ENCODE results near the gene CHMP3.

DNA sequence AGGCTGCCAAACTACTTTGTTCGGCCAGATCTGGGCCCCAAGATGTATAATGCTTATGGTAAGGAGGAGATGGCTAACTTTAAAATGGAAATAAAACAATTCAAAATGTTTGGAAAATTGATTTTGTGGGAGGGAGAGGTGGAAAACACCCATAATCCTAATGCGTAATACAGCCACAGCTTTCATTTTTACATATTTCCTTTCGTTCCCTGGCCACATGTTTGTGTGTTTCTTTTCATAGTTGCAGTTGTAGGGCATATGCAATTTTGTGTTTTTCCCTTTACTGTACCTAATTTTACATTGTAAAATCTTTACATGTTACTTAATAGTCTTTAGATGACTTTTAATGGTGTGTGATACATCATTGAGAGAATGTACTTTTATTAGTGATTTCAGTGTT, 77.4 kb downstream of the CHMP3 start:
- TF ChIP-seq, protein P1, sequence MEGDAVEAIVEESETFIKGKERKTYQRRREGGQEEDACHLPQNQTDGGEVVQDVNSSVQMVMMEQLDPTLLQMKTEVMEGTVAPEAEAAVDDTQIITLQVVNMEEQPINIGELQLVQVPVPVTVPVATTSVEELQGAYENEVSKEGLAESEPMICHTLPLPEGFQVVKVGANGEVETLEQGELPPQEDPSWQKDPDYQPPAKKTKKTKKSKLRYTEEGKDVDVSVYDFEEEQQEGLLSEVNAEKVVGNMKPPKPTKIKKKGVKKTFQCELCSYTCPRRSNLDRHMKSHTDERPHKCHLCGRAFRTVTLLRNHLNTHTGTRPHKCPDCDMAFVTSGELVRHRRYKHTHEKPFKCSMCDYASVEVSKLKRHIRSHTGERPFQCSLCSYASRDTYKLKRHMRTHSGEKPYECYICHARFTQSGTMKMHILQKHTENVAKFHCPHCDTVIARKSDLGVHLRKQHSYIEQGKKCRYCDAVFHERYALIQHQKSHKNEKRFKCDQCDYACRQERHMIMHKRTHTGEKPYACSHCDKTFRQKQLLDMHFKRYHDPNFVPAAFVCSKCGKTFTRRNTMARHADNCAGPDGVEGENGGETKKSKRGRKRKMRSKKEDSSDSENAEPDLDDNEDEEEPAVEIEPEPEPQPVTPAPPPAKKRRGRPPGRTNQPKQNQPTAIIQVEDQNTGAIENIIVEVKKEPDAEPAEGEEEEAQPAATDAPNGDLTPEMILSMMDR (IDR thresholded peaks at IDR 0.05): no peak
- TF ChIP-seq POLR2A (IDR thresholded peaks at IDR 0.05): no peak
